Measurements from ENCODE around the gene MBNL2.

- TF ChIP-seq CTCF (IDR thresholded peaks at IDR 0.05; ENCODE audit: low read depth, low read length, poor library complexity, severe bottlenecking) = no peak
- TF ChIP-seq EZH2phosphoT487 (IDR thresholded peaks at IDR 0.05; ENCODE audit: borderline replicate concordance, low read length) = no peak
Measured at GRCh38 chr13:97266332-97266731, 44.2 kb downstream of the MBNL2 start.

All from DOHH2 (cell line).